IMR-90 (cell line): Measurements from ENCODE around the gene TRIML2. TPM values are rescaled to one million over a fixed set of nuclear protein-coding genes. Genes with fewer than 3 reads are reported as not detected.

Source experiments
- ATAC-seq: fragments of 200-7000 bp; cut with Tn5 transposase; 2 replicates; pipeline ENCODE4 v1.9.1; 2020; ENCODE audit warnings: low read depth, mild to moderate bottlenecking, moderate library complexity
- BruUV-seq: library from RNA; stranded (reverse); fragments of 400-500 nt; replicated peaks from 2 replicates; lab custom pipeline; 2021; lab: Mats Ljungman, UMichigan
- CTCF ChIA-PET: fragments of 300-600 bp; formaldehyde crosslinking; extraction: SDS; loops from one replicate; lab custom pipeline; 2021; ENCODE audit warnings: antibody characterized with exemption; lab: Yijun Ruan, JAX
- POLR2A ChIA-PET: fragments of 300-600 bp; sonication (Branson Sonifier 250); formaldehyde crosslinking; loops from one replicate; lab custom pipeline; 2022; ENCODE audit warnings: antibody characterized with exemption; ENCODE audit not compliant: unreplicated experiment; lab: Charles Lee
- DNase-seq: peaks from one replicate; pipeline ENCODE4 v3.0.0; 2013
- H2AFZ ChIP-seq: replicated peaks from 2 replicates; pipeline ENCODE3; 2013; ENCODE audit warnings: low read length, mild to moderate bottlenecking; ENCODE audit not compliant: poor library complexity
- H2AK5ac ChIP-seq: 2 replicates; pipeline ENCODE4 v1.6.1; 2013; ENCODE audit warnings: low read depth, low read length, inconsistent platforms
- H2AK9ac ChIP-seq: replicated peaks from 2 replicates; pipeline ENCODE3; 2013; ENCODE audit warnings: mild to moderate bottlenecking, low read depth, low read length, moderate library complexity; ENCODE audit not compliant: poor library complexity
- H2BK120ac ChIP-seq: 2 replicates; pipeline ENCODE4 v1.6.1; 2013; ENCODE audit warnings: low read depth, low read length, inconsistent platforms
- H2BK15ac ChIP-seq: 3 replicates; pipeline ENCODE4 v1.6.1; 2013; ENCODE audit warnings: low read depth, low read length, inconsistent platforms
- H2BK20ac ChIP-seq: 2 replicates; pipeline ENCODE4 v1.6.1; 2013; ENCODE audit warnings: low read depth, mild to moderate bottlenecking, inconsistent platforms, low read length, moderate library complexity
- H2BK5ac ChIP-seq: 2 replicates; pipeline ENCODE4 v1.6.1; 2013; ENCODE audit warnings: mild to moderate bottlenecking, low read depth, low read length, inconsistent platforms; ENCODE audit not compliant: poor library complexity, severe bottlenecking
- H3K14ac ChIP-seq: replicated peaks from 2 replicates; pipeline ENCODE4 v1.6.1; 2013; ENCODE audit warnings: low read depth, low read length, inconsistent platforms
- H3K18ac ChIP-seq: 2 replicates; pipeline ENCODE4 v1.6.1; 2013; ENCODE audit warnings: low read depth, low read length, control low read depth
- H3K23ac ChIP-seq: 2 replicates; pipeline ENCODE4 v1.6.1; 2013; ENCODE audit warnings: low read depth, low read length, inconsistent platforms
- H3K27ac ChIP-seq: 2 replicates; pipeline ENCODE4 v1.5.1; 2013; ENCODE audit warnings: mild to moderate bottlenecking, control low read depth, low read length; ENCODE audit not compliant: insufficient read depth
- H3K27me3 ChIP-seq: 2 replicates; pipeline ENCODE4 v1.6.1; 2013; ENCODE audit warnings: low read length; ENCODE audit not compliant: control insufficient read depth, insufficient read depth
- H3K36me3 ChIP-seq: 2 replicates; pipeline ENCODE4 v1.6.1; 2013; ENCODE audit warnings: low read length, mixed read lengths; ENCODE audit not compliant: control insufficient read depth, insufficient read depth
- H3K4ac ChIP-seq: 2 replicates; pipeline ENCODE4 v1.6.1; 2013; ENCODE audit warnings: low read depth, low read length, inconsistent platforms
- H3K4me1 ChIP-seq: 2 replicates; pipeline ENCODE4 v1.6.1; 2013; ENCODE audit warnings: low read length, mixed read lengths; ENCODE audit not compliant: control insufficient read depth, insufficient read depth
- H3K4me2 ChIP-seq: 2 replicates; pipeline ENCODE4 v1.6.1; 2013; ENCODE audit warnings: low read depth, mild to moderate bottlenecking, control low read depth, low read length, moderate library complexity
- H3K4me3 ChIP-seq: 2 replicates; pipeline ENCODE4 v1.5.1; 2013; ENCODE audit warnings: low read depth, mild to moderate bottlenecking, control low read depth, low read length, moderate library complexity; ENCODE audit not compliant: insufficient read depth
- H3K56ac ChIP-seq: 2 replicates; pipeline ENCODE4 v1.6.1; 2013; ENCODE audit warnings: low read length, inconsistent platforms; ENCODE audit not compliant: insufficient read depth; ENCODE audit errors: extremely low read depth
- H3K79me1 ChIP-seq, 2 experiments: 2 replicates each; pipeline ENCODE4 v1.6.1; 2013; ENCODE audit warnings: low read length in 2 of 2, inconsistent platforms in 1 of 2, low read depth in 1 of 2
- H3K9ac ChIP-seq: 2 replicates; pipeline ENCODE4 v1.6.1; 2013; ENCODE audit warnings: low read depth, low read length, control low read depth
- H3K9me1 ChIP-seq: 2 replicates; pipeline ENCODE4 v1.6.1; 2013; ENCODE audit warnings: low read length, inconsistent platforms; ENCODE audit not compliant: insufficient read depth
- H3K9me3 ChIP-seq: 2 replicates; pipeline ENCODE4 v1.6.1; 2013; ENCODE audit warnings: low read length; ENCODE audit not compliant: control insufficient read depth, insufficient read depth
- H4K20me1 ChIP-seq: 2 replicates; pipeline ENCODE4 v1.6.1; 2013; ENCODE audit warnings: low read length, inconsistent platforms; ENCODE audit not compliant: insufficient read depth
- H4K5ac ChIP-seq: 2 replicates; pipeline ENCODE4 v1.6.1; 2013; ENCODE audit warnings: mild to moderate bottlenecking, low read depth, low read length, control low read depth
- H4K8ac ChIP-seq, 2 experiments: 2 replicates each; pipeline ENCODE4 v1.6.1; 2013; ENCODE audit warnings: low read depth in 2 of 2, low read length in 2 of 2, control low read depth in 1 of 2, inconsistent platforms in 1 of 2
- H4K91ac ChIP-seq: 2 replicates; pipeline ENCODE4 v1.6.1; 2013; ENCODE audit warnings: low read depth, low read length, inconsistent platforms; ENCODE audit not compliant: insufficient read depth
- CEBPB ChIP-seq: IDR thresholded peaks from 2 replicates; pipeline ENCODE4 v1.6.1; 2012; ENCODE audit warnings: low read depth, low read length, improper control_type of control experiment
- MAZ ChIP-seq: IDR thresholded peaks from 2 replicates; pipeline ENCODE4 v1.6.1; 2012; ENCODE audit warnings: low read depth, mild to moderate bottlenecking, low read length, improper control_type of control experiment, moderate library complexity, borderline replicate concordance
- MXI1 ChIP-seq: IDR thresholded peaks from 2 replicates; pipeline ENCODE4 v1.6.1; 2012; ENCODE audit warnings: low read depth, mild to moderate bottlenecking, low read length, moderate library complexity, borderline replicate concordance
- RAD21 ChIP-seq: IDR thresholded peaks from 2 replicates; pipeline ENCODE4 v1.6.1; 2012; ENCODE audit warnings: low read length, improper control_type of control experiment
- SMC3 ChIP-seq: fragments of 150-350 bp; IDR thresholded peaks from 2 replicates; pipeline ENCODE4 v1.6.1; 2016; ENCODE audit warnings: low read depth, mild to moderate bottlenecking, antibody characterized with exemption, low read length, moderate library complexity
- WGBS, 2 experiments: methylation state at CpG; one replicate each; pipeline versions ENCODE4 v1.1.5 to v1.1.7; 2013; ENCODE audit warnings: missing lambda C conversion rate in 2 of 2; ENCODE audit not compliant: insufficient read length in 1 of 2; ENCODE audit errors: extremely low coverage in 2 of 2; 5-methylcytosine and 5-hydroxymethylcytosine counted together
- dilution Hi-C: fragments of 300-500 bp; cut with HindIII; formaldehyde crosslinking; loops from one replicate; pipeline ENCODE4 v1.14.3; 2018; ENCODE audit warnings: low sequenced_read_pairs; ENCODE audit not compliant: unreplicated experiment
- in situ Hi-C: fragments of 300-500 bp; cut with MboI; formaldehyde crosslinking; loops from 3 replicates; pipeline ENCODE4 v1.14.3; 2019; ENCODE audit warnings: low sequenced_read_pairs, inconsistent platforms, mixed read lengths
- intact Hi-C: fragments of 100-400 bp; cut with micrococcal nuclease; formaldehyde crosslinking; loops from 2 replicates; pipeline ENCODE4 v1.10.0; 2022
- polyA plus RNA-seq, 3 experiments: library from polyadenylated mRNA; depleted of rRNA; stranded (reverse); fragments of >200 nt; gene quantifications; 2 replicates each; pipeline ENCODE4 v1.2.3, GENCODE V29; 2012; ENCODE audit warnings: low replicate concordance in 1 of 3
- total RNA-seq: library from RNA; depleted of rRNA; stranded (reverse); fragments of >200 nt; gene quantifications from 2 replicates; pipeline ENCODE4 v1.2.3, GENCODE V29; 2012
- TF ChIP-seq, protein P1 (sequence below): fragments of 150-350 bp; IDR thresholded peaks from 2 replicates; pipeline ENCODE4 v1.6.1; 2016; ENCODE audit warnings: low read depth, mild to moderate bottlenecking, low read length, moderate library complexity, borderline replicate concordance

Gene TRIML2
- total and polyA plus RNA-seq, 2 of the 4 experiments (the other 2 are of a cell fraction), result 0.18 to 0.21 TPM

DNA sequence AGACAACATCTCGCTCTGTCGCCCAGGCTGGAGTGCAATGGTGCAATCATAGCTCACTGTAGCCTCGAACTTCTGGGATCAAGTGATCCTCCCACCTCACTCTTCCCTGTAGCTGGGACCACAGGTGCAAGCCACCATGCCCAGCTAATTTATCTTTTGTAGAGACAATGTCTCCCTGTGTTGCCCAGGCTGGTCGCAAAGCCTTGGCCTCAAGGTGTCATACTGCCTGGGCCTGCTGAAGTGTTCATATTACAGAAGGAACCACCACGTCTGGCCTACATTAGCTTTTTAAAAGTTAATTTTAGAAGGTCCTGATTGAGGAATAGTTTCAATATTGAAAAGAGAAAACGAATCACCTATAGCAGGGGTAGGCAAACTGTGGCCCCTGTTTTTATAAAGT lies 22.5 kb downstream of the TRIML2 start:
- POLR2A ChIA-PET, result no interaction called here
- Histone ChIP-seq H3K9ac (no peak overlapping the region), H2BK20ac (no peak overlapping the region), H3K27me3 (no peaks in the 10 kb centered on the region), H3K9me3 (no peaks in the 10 kb centered on the region), H2BK15ac (no peak overlapping the region), H3K36me3 (no peaks in the 10 kb centered on the region), H2BK5ac (no peak overlapping the region), H3K27ac (no peak overlapping the region), H3K9me1 (no peaks in the 10 kb centered on the region), H3K79me1 (no peaks in the 10 kb centered on the region), H4K91ac (no peak overlapping the region), H3K4me2 (no peak overlapping the region), H4K8ac (no peak overlapping the region), H3K18ac (no peak overlapping the region), H3K4me1 (no peaks in the 10 kb centered on the region), H2AK5ac (no peak overlapping the region), H3K56ac (no peak overlapping the region), H2AFZ (no peak overlapping the region), H3K4ac (no peak overlapping the region), H3K4me3 (no peak overlapping the region), H2BK120ac (no peak overlapping the region), H3K14ac (no peak overlapping the region), H3K23ac (no peak overlapping the region), H2AK9ac (no peak overlapping the region), H4K20me1 (no peaks in the 10 kb centered on the region), H4K5ac (no peak overlapping the region)
- WGBS, 2 experiments, result 43% methylated on average over 1 of the region's 6 CpGs; no CpG with 5 or more reads in 1 of the 2 experiments
- TF ChIP-seq RAD21 (no peak), MXI1 (no peak), MAZ (no peak), SMC3 (no peak), CEBPB (no peak)
- TF ChIP-seq, protein P1, sequence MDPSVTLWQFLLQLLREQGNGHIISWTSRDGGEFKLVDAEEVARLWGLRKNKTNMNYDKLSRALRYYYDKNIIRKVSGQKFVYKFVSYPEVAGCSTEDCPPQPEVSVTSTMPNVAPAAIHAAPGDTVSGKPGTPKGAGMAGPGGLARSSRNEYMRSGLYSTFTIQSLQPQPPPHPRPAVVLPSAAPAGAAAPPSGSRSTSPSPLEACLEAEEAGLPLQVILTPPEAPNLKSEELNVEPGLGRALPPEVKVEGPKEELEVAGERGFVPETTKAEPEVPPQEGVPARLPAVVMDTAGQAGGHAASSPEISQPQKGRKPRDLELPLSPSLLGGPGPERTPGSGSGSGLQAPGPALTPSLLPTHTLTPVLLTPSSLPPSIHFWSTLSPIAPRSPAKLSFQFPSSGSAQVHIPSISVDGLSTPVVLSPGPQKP, result no peak
- ATAC-seq (no peak), DNase-seq (no peak)
- BruUV-seq, result no TSS peak
- dilution Hi-C loops (no loop called here), in situ Hi-C loops (no loop called here), intact Hi-C loops (no loop called here)
- CTCF ChIA-PET, result no interaction called here
